Activated B cell treated with CpG ODN at 0.5 μM for 24 hours (primary cell): ENCODE measurements around the gene OTUD3. TPM values are rescaled to one million over a fixed set of nuclear protein-coding genes. Genes with fewer than 3 reads are reported as not detected.

Experiments
- ATAC-seq: fragments of 200-7000 bp; cut with Tn5 transposase; one replicate; pipeline ENCODE4 v1.10.0; 2021; ENCODE audit warnings: low read depth, mild to moderate bottlenecking, moderate library complexity
- CTCF ChIA-PET: fragments of 350-600 bp; sonication (Branson Sonifier 250); formaldehyde crosslinking; loops from one replicate; lab custom pipeline; 2021; ENCODE audit warnings: antibody characterized with exemption; lab: Charles Lee
- POLR2A ChIA-PET: fragments of 350-600 bp; sonication (Branson Sonifier 250); formaldehyde crosslinking; loops from one replicate; lab custom pipeline; 2021; ENCODE audit warnings: antibody characterized with exemption; lab: Charles Lee
- DNase-seq: peaks from one replicate; pipeline ENCODE4 v3.0.0; 2022
- H3K27ac Mint-ChIP-seq: one replicate; pipeline ENCODE4 v1.8.0; 2020; ENCODE audit warnings: mixed read lengths
- H3K27me3 Mint-ChIP-seq: one replicate; pipeline ENCODE4 v1.8.0; 2021; ENCODE audit warnings: mixed read lengths
- H3K36me3 Mint-ChIP-seq: one replicate; pipeline ENCODE4 v1.8.0; 2021; ENCODE audit warnings: low read depth, mixed read lengths
- H3K4me1 Mint-ChIP-seq: one replicate; pipeline ENCODE4 v1.8.0; 2021; ENCODE audit warnings: mixed read lengths
- H3K4me3 Mint-ChIP-seq: one replicate; pipeline ENCODE4 v1.8.0; 2020; ENCODE audit warnings: mild to moderate bottlenecking, mixed read lengths
- H3K9me3 Mint-ChIP-seq: one replicate; pipeline ENCODE4 v1.8.0; 2020; ENCODE audit warnings: mixed read lengths
- CTCF ChIP-seq: fragments of 200-600 bp; IDR thresholded peaks from one replicate; pipeline ENCODE4 v1.8.0; 2022; ENCODE audit warnings: antibody characterized with exemption, mild to moderate bottlenecking
- intact Hi-C: fragments of 100-400 bp; cut with micrococcal nuclease; formaldehyde crosslinking; loops from one replicate; pipeline ENCODE4 v1.15.1; 2024
- total RNA-seq: library from RNA; stranded (reverse); gene quantifications from 2 replicates; pipeline ENCODE4 v1.2.3, GENCODE V29; 2022

Gene OTUD3
- total RNA-seq, 1 donor from 2014 or later: 14.2 TPM

GRCh38 chr1:19884312-19884711 is 2.1 kb downstream of the OTUD3 start:
- intact Hi-C loops: loop anchor here (10.0 kb wide), 1 partner anchor 610 kb away; no protein-coding TSS in a partner anchor
- ATAC-seq (no peak), DNase-seq (no peak)
- H3K4me1 Mint-ChIP-seq: peaks cover 30% of the 10 kb centered on the region
- no peaks in the 10 kb centered on the region for H3K9me3 Mint-ChIP-seq
- TF ChIP-seq CTCF: no peak
- POLR2A ChIA-PET: no interaction called here
- CTCF ChIA-PET: no interaction called here
- H3K36me3 Mint-ChIP-seq: peaks cover 12% of the 10 kb centered on the region
- H3K4me3 Mint-ChIP-seq: no peak overlapping the region
- H3K27ac Mint-ChIP-seq: no peak overlapping the region
- H3K27me3 Mint-ChIP-seq: peaks cover under 1% of the 10 kb centered on the region

GRCh38 chr1:19885821-19886220 is 3.6 kb downstream of the OTUD3 start:
- H3K36me3 Mint-ChIP-seq: peaks cover 19% of the 10 kb centered on the region
- CTCF ChIA-PET: no interaction called here
- H3K4me1 Mint-ChIP-seq: peaks cover 32% of the 10 kb centered on the region
- no peak overlapping the region for H3K27ac Mint-ChIP-seq
- H3K4me3 Mint-ChIP-seq: no peak overlapping the region
- H3K9me3 Mint-ChIP-seq: no peaks in the 10 kb centered on the region
- POLR2A ChIA-PET: no interaction called here
- no peak for TF ChIP-seq CTCF
- intact Hi-C loops: loop anchor here (10.0 kb wide), 1 partner anchor 609 kb away; no protein-coding TSS in a partner anchor
- no peak for ATAC-seq
- DNase-seq: no peak
- no peaks in the 10 kb centered on the region for H3K27me3 Mint-ChIP-seq

- peaks cover 38% of the 10 kb centered on the region for H3K36me3 Mint-ChIP-seq
- POLR2A ChIA-PET: no interaction called here
- H3K27ac Mint-ChIP-seq: no peak overlapping the region
- H3K4me1 Mint-ChIP-seq: peaks cover 26% of the 10 kb centered on the region
- no peaks in the 10 kb centered on the region for H3K9me3 Mint-ChIP-seq
- TF ChIP-seq CTCF: no peak
- intact Hi-C loops: loop anchor here (10.0 kb wide), 1 partner anchor 607 kb away; no protein-coding TSS in a partner anchor
- ATAC-seq (no peak), DNase-seq (no peak)
- no peaks in the 10 kb centered on the region for H3K27me3 Mint-ChIP-seq
- CTCF ChIA-PET: no interaction called here
- H3K4me3 Mint-ChIP-seq: no peak overlapping the region
Observed at GRCh38 chr1:19888112-19888511, 5.9 kb downstream of the OTUD3 start.

GRCh38 chr1:19889656-19890055 is 7.5 kb downstream of the OTUD3 start:
- ATAC-seq: no peak
- Mint-ChIP-seq H3K4me3 (no peak overlapping the region), H3K27ac (no peak overlapping the region), H3K36me3 (peaks cover 52% of the 10 kb centered on the region), H3K4me1 (peaks cover 12% of the 10 kb centered on the region), H3K27me3 (no peaks in the 10 kb centered on the region), H3K9me3 (no peaks in the 10 kb centered on the region)
- ChIA-PET POLR2A (interaction anchor here (0.6 kb wide), 1 partner anchor 962 kb away, joined by 3 read pairs; no protein-coding TSS in a partner anchor), CTCF (no interaction called here)
- intact Hi-C loops: loop anchor here (10.0 kb wide), 1 partner anchor 605 kb away; no protein-coding TSS in a partner anchor
- DNase-seq: no peak
- TF ChIP-seq CTCF: no peak

GRCh38 chr1:19892129-19892528 is 9.9 kb downstream of the OTUD3 start:
- H3K27me3 Mint-ChIP-seq: no peaks in the 10 kb centered on the region
- ATAC-seq (no peak), DNase-seq (no peak)
- ChIA-PET POLR2A (no interaction called here), CTCF (no interaction called here)
- no peaks in the 10 kb centered on the region for H3K9me3 Mint-ChIP-seq
- TF ChIP-seq CTCF: no peak
- H3K36me3 Mint-ChIP-seq: peaks cover 63% of the 10 kb centered on the region
- H3K4me3 Mint-ChIP-seq: no peak overlapping the region
- peaks cover 5% of the 10 kb centered on the region for H3K4me1 Mint-ChIP-seq
- no peak overlapping the region for H3K27ac Mint-ChIP-seq
- intact Hi-C loops: no loop called here
